ENCODE results near the gene SUCO.

DNA sequence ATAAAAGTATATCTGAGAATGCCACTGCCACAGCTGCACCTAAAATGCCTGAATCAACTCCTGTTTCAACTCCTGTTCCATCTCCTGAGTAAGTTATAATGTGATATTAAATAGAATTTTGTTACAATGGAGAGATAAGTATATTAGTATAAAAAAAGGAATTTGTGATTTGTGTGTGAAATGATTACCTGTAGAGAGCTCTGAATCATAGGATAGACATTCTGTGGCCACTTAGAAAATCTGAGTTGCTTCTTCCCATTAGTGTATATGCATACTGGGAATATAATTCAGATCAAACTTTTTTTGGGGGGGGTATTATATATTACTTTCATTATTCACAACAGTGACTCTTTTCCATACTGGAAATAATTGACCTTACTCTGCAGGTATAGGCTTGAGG lies 52.9 kb downstream of the SUCO start:
- TF ChIP-seq CTCF (IDR thresholded peaks at IDR 0.05 in 4 of 5, conservative IDR thresholded peaks at IDR 0.05 in 1 of 5) (no peak), POLR2A (IDR thresholded peaks at IDR 0.05) (no peak)

All from gastrocnemius medialis (tissue), 4 donors.